ENCODE data around the gene PPHLN1. TPM values are rescaled to one million over a fixed set of nuclear protein-coding genes. Genes with fewer than 3 reads are reported as not detected.

Gene PPHLN1
- total RNA-seq, 4 donors from 2014 or later, result 43.2 to 88.9 (median 56.0) TPM

DNA sequence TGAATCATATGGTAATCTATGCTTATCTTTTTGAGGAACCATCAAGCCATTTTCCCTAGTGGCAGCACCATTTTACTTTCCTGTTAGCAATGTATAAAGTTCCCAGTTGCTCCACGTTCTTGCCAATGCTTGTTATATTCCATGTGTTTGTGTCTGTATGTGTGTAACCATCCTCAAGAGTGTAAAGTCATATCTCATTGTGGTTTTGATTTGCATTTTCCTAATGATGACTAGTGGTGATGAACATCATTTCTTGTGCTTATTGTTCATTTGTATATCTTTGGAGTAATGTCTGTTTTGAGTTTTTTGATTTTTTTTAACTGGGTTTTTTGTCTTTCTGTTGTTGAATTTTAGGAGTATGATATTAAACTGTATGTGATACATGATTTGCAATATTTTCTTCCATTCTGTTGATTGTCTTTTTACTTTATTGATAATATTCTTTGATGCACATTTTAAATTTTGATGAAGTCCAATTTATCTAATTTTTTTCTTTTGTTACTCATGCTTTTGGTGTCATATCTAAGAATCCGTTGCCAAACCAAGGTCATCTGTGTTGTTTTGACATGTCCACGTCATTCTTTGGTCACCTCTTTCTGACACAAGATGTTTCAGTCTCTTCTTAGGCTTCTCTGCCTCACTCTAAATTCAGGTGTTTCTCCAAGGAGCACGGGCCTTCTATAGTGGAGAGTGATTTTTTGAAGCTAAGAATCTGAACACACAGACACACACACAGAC, 36.1 kb downstream of the PPHLN1 start:
- H3K4me3 ChIP-seq, result no peak overlapping the region
- ATAC-seq, result no peak
- H3K9me3 ChIP-seq, result no peaks in the 10 kb centered on the region
- H3K27me3 ChIP-seq, result no peaks in the 10 kb centered on the region
- no peaks in the 10 kb centered on the region for H3K4me1 ChIP-seq
- TF ChIP-seq EP300 (IDR thresholded peaks at IDR 0.05), result no peak
- TF ChIP-seq POLR2A (IDR thresholded peaks at IDR 0.05), result no peak
- TF ChIP-seq, protein P1, sequence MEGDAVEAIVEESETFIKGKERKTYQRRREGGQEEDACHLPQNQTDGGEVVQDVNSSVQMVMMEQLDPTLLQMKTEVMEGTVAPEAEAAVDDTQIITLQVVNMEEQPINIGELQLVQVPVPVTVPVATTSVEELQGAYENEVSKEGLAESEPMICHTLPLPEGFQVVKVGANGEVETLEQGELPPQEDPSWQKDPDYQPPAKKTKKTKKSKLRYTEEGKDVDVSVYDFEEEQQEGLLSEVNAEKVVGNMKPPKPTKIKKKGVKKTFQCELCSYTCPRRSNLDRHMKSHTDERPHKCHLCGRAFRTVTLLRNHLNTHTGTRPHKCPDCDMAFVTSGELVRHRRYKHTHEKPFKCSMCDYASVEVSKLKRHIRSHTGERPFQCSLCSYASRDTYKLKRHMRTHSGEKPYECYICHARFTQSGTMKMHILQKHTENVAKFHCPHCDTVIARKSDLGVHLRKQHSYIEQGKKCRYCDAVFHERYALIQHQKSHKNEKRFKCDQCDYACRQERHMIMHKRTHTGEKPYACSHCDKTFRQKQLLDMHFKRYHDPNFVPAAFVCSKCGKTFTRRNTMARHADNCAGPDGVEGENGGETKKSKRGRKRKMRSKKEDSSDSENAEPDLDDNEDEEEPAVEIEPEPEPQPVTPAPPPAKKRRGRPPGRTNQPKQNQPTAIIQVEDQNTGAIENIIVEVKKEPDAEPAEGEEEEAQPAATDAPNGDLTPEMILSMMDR (IDR thresholded peaks at IDR 0.05), result no peak
- TF ChIP-seq POLR2AphosphoS5 (IDR thresholded peaks at IDR 0.05), result no peak
- H3K36me3 ChIP-seq, result no peaks in the 10 kb centered on the region
- H3K27ac ChIP-seq, result no peak overlapping the region
- 79 to 85% methylated on average over 4 of the region's 4 CpGs for WGBS, 2 donors (ENCODE audit: low coverage in 1 of 2)

GRCh38 chr12:42362647-42363260, 36.8 kb downstream of the PPHLN1 start:
- no peaks in the 10 kb centered on the region for H3K27me3 ChIP-seq
- H3K9me3 ChIP-seq, result no peaks in the 10 kb centered on the region
- ATAC-seq, result no peak
- no peak for TF ChIP-seq EP300 (IDR thresholded peaks at IDR 0.05)
- no peak for TF ChIP-seq POLR2AphosphoS5 (IDR thresholded peaks at IDR 0.05)
- TF ChIP-seq POLR2A (IDR thresholded peaks at IDR 0.05), result no peak
- TF ChIP-seq, protein P1 (IDR thresholded peaks at IDR 0.05), result no peak
- H3K36me3 ChIP-seq, result no peaks in the 10 kb centered on the region
- H3K4me1 ChIP-seq, result no peaks in the 10 kb centered on the region
- no peak overlapping the region for H3K4me3 ChIP-seq
- H3K27ac ChIP-seq, result no peak overlapping the region

DNA sequence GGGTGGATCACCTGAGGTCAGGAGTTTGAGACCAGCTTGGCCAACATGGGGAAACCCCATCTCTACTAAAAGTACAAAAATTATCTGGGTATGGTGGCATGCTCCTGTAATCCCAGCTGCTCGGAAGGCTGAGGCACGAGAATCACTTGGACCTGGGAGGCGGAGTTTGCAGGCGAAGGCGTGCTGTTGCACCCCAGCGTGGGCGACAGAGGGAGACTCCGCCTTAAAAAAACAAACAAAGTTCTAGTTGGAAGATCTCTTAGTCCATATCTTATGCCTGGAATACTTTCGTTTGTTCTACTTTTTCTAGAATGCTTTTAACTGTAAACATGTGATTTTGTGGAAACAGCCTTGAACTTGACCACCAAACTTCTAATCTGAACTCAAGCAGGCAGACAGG, 38.7 kb downstream of the PPHLN1 start:
- no peaks in the 10 kb centered on the region for H3K36me3 ChIP-seq
- no peaks in the 10 kb centered on the region for H3K27me3 ChIP-seq
- no peak overlapping the region for H3K4me3 ChIP-seq
- 67 to 81% methylated on average over 5 to 9 of the region's 9 CpGs for WGBS, 2 donors (ENCODE audit: low coverage in 1 of 2)
- ATAC-seq, result no peak
- TF ChIP-seq EP300 (IDR thresholded peaks at IDR 0.05) (no peak), POLR2AphosphoS5 (IDR thresholded peaks at IDR 0.05) (no peak), POLR2A (IDR thresholded peaks at IDR 0.05) (no peak)
- TF ChIP-seq, protein P1 (IDR thresholded peaks at IDR 0.05), result no peak
- H3K27ac ChIP-seq, result no peak overlapping the region
- H3K4me1 ChIP-seq, result no peaks in the 10 kb centered on the region
- no peaks in the 10 kb centered on the region for H3K9me3 ChIP-seq

GRCh38 chr12:42365486-42365885, 39.5 kb downstream of the PPHLN1 start:
- H3K27ac ChIP-seq, result no peak overlapping the region
- H3K4me1 ChIP-seq, result no peaks in the 10 kb centered on the region
- ATAC-seq, result no peak
- H3K27me3 ChIP-seq, result no peaks in the 10 kb centered on the region
- WGBS, 2 donors (ENCODE audit: low coverage in 1 of 2), result 98% methylated on average over 5 of the region's 5 CpGs
- H3K36me3 ChIP-seq, result no peaks in the 10 kb centered on the region
- TF ChIP-seq POLR2A (IDR thresholded peaks at IDR 0.05) (no peak), POLR2AphosphoS5 (IDR thresholded peaks at IDR 0.05) (no peak), EP300 (IDR thresholded peaks at IDR 0.05) (no peak)
- TF ChIP-seq, protein P1 (IDR thresholded peaks at IDR 0.05), result no peak
- H3K9me3 ChIP-seq, result no peaks in the 10 kb centered on the region
- H3K4me3 ChIP-seq, result no peak overlapping the region

DNA sequence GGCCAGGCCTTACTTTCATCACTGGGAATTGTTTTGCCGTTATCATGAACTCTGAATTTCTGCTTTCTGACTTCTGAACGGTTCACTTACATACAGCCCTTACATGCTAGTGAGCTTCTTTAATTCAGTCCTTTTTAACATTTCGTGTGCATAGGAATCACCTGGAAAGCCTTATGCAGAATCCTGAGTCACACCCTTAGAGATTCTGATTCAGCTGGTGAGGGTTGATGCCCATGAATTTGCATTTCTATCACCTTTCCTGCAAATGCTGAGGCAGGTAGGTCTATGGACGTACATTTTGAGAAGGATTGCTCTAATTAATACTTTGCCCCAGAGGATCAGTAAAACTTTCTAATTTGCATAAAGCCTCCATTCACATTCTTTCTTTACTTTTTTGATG, 44.0 kb downstream of the PPHLN1 start:
- 77 to 89% methylated on average over 4 of the region's 4 CpGs for WGBS, 2 donors (ENCODE audit: low coverage in 1 of 2)
- no peak for ATAC-seq
- TF ChIP-seq EP300 (IDR thresholded peaks at IDR 0.05), result no peak
- no peak for TF ChIP-seq POLR2A (IDR thresholded peaks at IDR 0.05)
- TF ChIP-seq, protein P1 (IDR thresholded peaks at IDR 0.05), result no peak
- TF ChIP-seq POLR2AphosphoS5 (IDR thresholded peaks at IDR 0.05), result no peak

More for the DNA sequence above, 44.0 kb downstream of the PPHLN1 start:
- H3K4me3 ChIP-seq, result no peak overlapping the region
- peaks cover 0 to 5% of the 10 kb centered on the region in 2 donors for H3K36me3 ChIP-seq
- no peaks in the 10 kb centered on the region for H3K9me3 ChIP-seq
- H3K27me3 ChIP-seq, result no peaks in the 10 kb centered on the region
- H3K27ac ChIP-seq, result no peak overlapping the region
- no peaks in the 10 kb centered on the region for H3K4me1 ChIP-seq
